Thyroid gland (tissue), 4 donors: ENCODE results near the gene RAP1GAP.

Source experiments
- CTCF ChIP-seq, 6 experiments: fragments of 200-600 bp in 3 of 6; fragments of 450-650 bp in 3 of 6; sonication (generic) in 3 of 6; IDR thresholded peaks; one replicate each; pipeline ENCODE4 v1.5.1; 2016 to 2019; ENCODE audit warnings: antibody characterized with exemption in 6 of 6, mild to moderate bottlenecking in 2 of 6, inconsistent platforms in 1 of 6, moderate library complexity in 1 of 6
- POLR2A ChIP-seq, 2 donors: fragments of 450-650 bp; IDR thresholded peaks; one replicate each; pipeline ENCODE4 v1.6.1; 2017; ENCODE audit warnings: antibody characterized with exemption in 2 of 2, mild to moderate bottlenecking in 2 of 2, moderate library complexity in 1 of 2

GRCh38 chr1:21617126-21617738, 51.9 kb downstream of the RAP1GAP start:
- TF ChIP-seq CTCF (IDR thresholded peaks at IDR 0.05) (no peak), POLR2A (IDR thresholded peaks at IDR 0.05) (no peak)
